Activated naive CD4-positive, alpha-beta T cell treated with anti-CD3 and anti-CD28 coated beads, Interleukin-2, amount 50 U/mL, for 72 hours (primary cell): ENCODE measurements around the gene DUOXA1. TPM values are rescaled to one million over a fixed set of nuclear protein-coding genes. Genes with fewer than 3 reads are reported as not detected.
"Not testable (repeated sequence)": the region's sequence is repeated elsewhere in the genome, so short reads cannot be mapped to it uniquely, and the experiment has no call there.

ENCODE experiments used
- ATAC-seq, 2 donors: fragments of 150-1000 bp; cut with Tn5 transposase; 2 replicates each; pipeline ENCODE4 v1.10.0; 2021; ENCODE audit warnings: mild to moderate bottlenecking in 2 of 2, moderate library complexity in 2 of 2
- DNase-seq, 2 donors: peaks; one replicate each; pipeline ENCODE4 v3.0.0; 2021 to 2022; ENCODE audit warnings: low spot score in 2 of 2
- H3K27ac Mint-ChIP-seq, 2 donors: one replicate each; pipeline ENCODE4 v1.8.0; 2022; ENCODE audit warnings: mild to moderate bottlenecking in 2 of 2, mixed read lengths in 2 of 2
- H3K36me3 Mint-ChIP-seq, 2 donors: one replicate each; pipeline ENCODE4 v1.8.0; 2022; ENCODE audit warnings: mixed read lengths in 2 of 2
- H3K9me3 Mint-ChIP-seq, 2 donors: one replicate each; pipeline ENCODE4 v1.8.0; 2022; ENCODE audit warnings: mixed read lengths in 2 of 2
- total RNA-seq, 2 donors: library from RNA; stranded (reverse); gene quantifications; one replicate each; pipeline ENCODE4 v1.2.3, GENCODE V29; 2022

DUOXA1 gene
- total RNA-seq, 2 donors from 2014 or later: 0.23 TPM; not detected in 1

- peaks cover 0 to 5% of the 10 kb centered on the region in 2 donors for H3K36me3 Mint-ChIP-seq
- no peak overlapping the region for H3K27ac Mint-ChIP-seq
- no peak for ATAC-seq
- no peaks in the 10 kb centered on the region for H3K9me3 Mint-ChIP-seq
- DNase-seq: no peak
Measured at GRCh38 chr15:45138814-45139765, 9.4 kb upstream of the DUOXA1 start.

GRCh38 chr15:45137703-45138102 lies 8.0 kb upstream of the DUOXA1 start:
- peaks cover 0 to 5% of the 10 kb centered on the region in 2 donors for H3K36me3 Mint-ChIP-seq
- ATAC-seq: no peak
- H3K9me3 Mint-ChIP-seq: no peaks in the 10 kb centered on the region

GRCh38 chr15:45136378-45136764 lies 6.7 kb upstream of the DUOXA1 start:
- no peak overlapping the region for H3K27ac Mint-ChIP-seq
- no peak for ATAC-seq
- peak in 1 of 2 donors; percentile 22 for DNase-seq
- H3K9me3 Mint-ChIP-seq: no peaks in the 10 kb centered on the region
- peaks cover 0 to 5% of the 10 kb centered on the region in 2 donors for H3K36me3 Mint-ChIP-seq

More at GRCh38 chr15:45137703-45138102, 8.0 kb upstream of the DUOXA1 start:
- no peak overlapping the region for H3K27ac Mint-ChIP-seq
- DNase-seq: no peak

- ATAC-seq: peak in 1 of 2 donors; percentile 8
- not testable (repeated sequence) for H3K36me3 Mint-ChIP-seq, H3K9me3 Mint-ChIP-seq, DNase-seq, H3K27ac Mint-ChIP-seq
Measured at GRCh38 chr15:45135705-45136377, 6.2 kb upstream of the DUOXA1 start.

GRCh38 chr15:45134682-45135604 lies 5.3 kb upstream of the DUOXA1 start:
- H3K9me3 Mint-ChIP-seq: no peaks in the 10 kb centered on the region
- DNase-seq: peak in 1 of 2 donors; percentile 17

GRCh38 chr15:45134046-45134445 lies 4.4 kb upstream of the DUOXA1 start:
- Mint-ChIP-seq H3K36me3 (peaks cover 5 to 6% of the 10 kb centered on the region in 2 donors), H3K9me3 (no peaks in the 10 kb centered on the region), H3K27ac (no peak overlapping the region)
- ATAC-seq (no peak), DNase-seq (no peak)

More at GRCh38 chr15:45134682-45135604, 5.3 kb upstream of the DUOXA1 start:
- ATAC-seq: peak; percentile 53 to 56
- Mint-ChIP-seq H3K27ac (no peak overlapping the region), H3K36me3 (peaks cover 5 to 6% of the 10 kb centered on the region in 2 donors)

- ATAC-seq (no peak), DNase-seq (no peak)
- Mint-ChIP-seq H3K9me3 (no peaks in the 10 kb centered on the region), H3K36me3 (peaks cover 5 to 6% of the 10 kb centered on the region in 2 donors), H3K27ac (no peak overlapping the region)
Measured at GRCh38 chr15:45133561-45133920, 3.9 kb upstream of the DUOXA1 start.

GRCh38 chr15:45132844-45133560 lies 3.3 kb upstream of the DUOXA1 start:
- DNase-seq: no peak
- Mint-ChIP-seq H3K27ac (no peak overlapping the region), H3K9me3 (no peaks in the 10 kb centered on the region), H3K36me3 (peaks cover 5 to 6% of the 10 kb centered on the region in 2 donors)
- peak; percentile 27 to 32 for ATAC-seq

- DNase-seq: no peak
- Mint-ChIP-seq H3K9me3 (no peaks in the 10 kb centered on the region), H3K36me3 (peaks cover 5 to 6% of the 10 kb centered on the region in 2 donors), H3K27ac (no peak overlapping the region)
- ATAC-seq: no peak
Measured at GRCh38 chr15:45131510-45131909, 1.8 kb upstream of the DUOXA1 start.

- Mint-ChIP-seq H3K36me3 (peaks cover 5 to 6% of the 10 kb centered on the region in 2 donors), H3K27ac (no peak overlapping the region), H3K9me3 (no peaks in the 10 kb centered on the region)
- ATAC-seq (no peak), DNase-seq (no peak)
Measured at GRCh38 chr15:45130291-45131000, 767 bp upstream of the DUOXA1 start.

GRCh38 chr15:45128971-45129639 lies 574 bp downstream of the DUOXA1 start:
- Mint-ChIP-seq H3K9me3 (no peaks in the 10 kb centered on the region), H3K27ac (no peak overlapping the region), H3K36me3 (peaks cover 0 to 6% of the 10 kb centered on the region in 2 donors)
- no peak for DNase-seq
- no peak for ATAC-seq

- H3K36me3 Mint-ChIP-seq: peaks cover 0 to 6% of the 10 kb centered on the region in 2 donors
- peak in 1 of 2 donors; percentile 47 for ATAC-seq
- no peak overlapping the region for H3K27ac Mint-ChIP-seq
- H3K9me3 Mint-ChIP-seq: no peaks in the 10 kb centered on the region
- peak in 1 of 2 donors; percentile 24 for DNase-seq
Measured at GRCh38 chr15:45126535-45127158, 3.0 kb downstream of the DUOXA1 start.

- ATAC-seq: no peak
- Mint-ChIP-seq H3K36me3 (no peaks in the 10 kb centered on the region), H3K9me3 (no peaks in the 10 kb centered on the region), H3K27ac (no peak overlapping the region)
- no peak for DNase-seq
Measured at GRCh38 chr15:45123397-45123796, 6.3 kb downstream of the DUOXA1 start.

- Mint-ChIP-seq H3K36me3 (no peaks in the 10 kb centered on the region), H3K9me3 (no peaks in the 10 kb centered on the region)
Measured at GRCh38 chr15:45122719-45123118, 7.0 kb downstream of the DUOXA1 start.

More at GRCh38 chr15:45122719-45123118, 7.0 kb downstream of the DUOXA1 start:
- no peak overlapping the region for H3K27ac Mint-ChIP-seq
- DNase-seq (no peak), ATAC-seq (no peak)
